ENCODE data around the gene TFRC.
"Not testable (repeated sequence)": the region's sequence is repeated elsewhere in the genome, so short reads cannot be mapped to it uniquely, and the experiment has no call there.

Gene TFRC

DNA sequence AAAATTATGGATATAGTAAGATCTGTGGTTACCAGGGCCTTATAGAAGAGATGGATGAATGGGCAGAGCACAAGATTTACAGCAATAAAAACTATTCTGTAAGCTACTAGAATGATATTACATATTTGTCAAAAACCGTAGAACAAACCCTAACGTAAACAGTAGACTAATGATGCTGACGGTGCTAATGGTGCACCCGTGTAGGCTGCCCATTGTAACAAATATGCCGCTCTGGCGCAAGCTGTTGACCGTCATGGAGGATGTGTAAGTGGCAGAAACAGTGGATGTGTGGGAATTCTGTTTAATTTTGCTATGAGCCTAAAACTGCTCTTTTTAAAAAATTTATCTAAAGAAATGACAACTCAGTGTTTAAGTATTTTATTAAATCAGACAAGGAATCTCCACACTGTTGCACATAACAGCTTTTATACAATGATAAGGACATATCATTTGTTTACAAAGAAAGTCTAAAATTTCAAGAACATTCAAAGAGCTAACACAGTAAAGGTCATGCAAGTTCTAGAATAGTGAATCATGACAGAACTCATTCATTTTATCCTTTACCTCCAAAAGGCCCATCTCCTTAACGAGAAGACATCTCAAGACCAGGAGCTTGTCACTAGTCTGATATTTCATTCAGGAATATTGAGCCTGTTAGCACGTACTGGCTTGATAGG, 32.8 kb downstream of the TFRC start:
- no peak for DNase-seq

GRCh38 chr3:196047391-196048030, 34.4 kb downstream of the TFRC start:
- DNase-seq, result no peak

DNA sequence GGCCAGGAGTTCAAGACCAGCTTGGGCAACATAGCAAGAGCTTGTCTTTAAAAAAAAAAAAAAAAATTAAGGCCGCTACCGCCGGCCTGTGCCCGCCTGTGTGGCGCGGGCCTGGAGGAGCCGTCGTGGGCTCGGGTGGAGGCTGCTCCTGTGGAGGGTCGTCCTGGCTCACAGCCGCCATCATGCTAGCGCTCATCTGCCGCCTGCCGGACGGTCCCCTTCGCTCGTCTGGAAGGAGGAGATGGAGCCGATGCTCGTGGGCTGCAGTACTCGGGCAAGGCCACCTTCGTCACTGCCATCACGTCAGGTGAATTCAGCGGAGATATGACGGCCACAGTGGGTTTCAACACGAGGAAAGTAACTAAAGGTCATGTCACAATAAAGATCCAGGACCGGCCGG, 37.4 kb downstream of the TFRC start:
- DNase-seq, result no peak

DNA sequence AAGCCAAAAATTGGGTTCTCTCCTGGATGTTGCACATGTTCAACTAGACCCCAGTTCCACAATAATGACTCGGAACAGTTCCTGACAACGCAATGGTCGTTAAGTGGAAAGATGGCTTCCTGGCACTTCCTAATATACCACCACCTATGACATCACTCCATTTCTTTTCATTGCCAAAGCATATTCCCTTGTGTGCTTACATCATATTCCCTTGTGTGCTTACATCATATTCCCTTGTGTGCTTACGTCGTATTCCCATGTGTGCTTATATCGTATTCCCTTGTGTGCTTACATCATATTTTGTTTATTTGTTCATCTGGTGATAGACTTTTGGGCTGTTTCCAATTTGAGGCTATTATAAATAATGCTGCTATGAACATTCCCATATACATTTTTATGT, 39.2 kb downstream of the TFRC start:
- DNase-seq, result no peak

- DNase-seq, result no peak
Measured at GRCh38 chr3:196039359-196039758, 42.5 kb downstream of the TFRC start.

GRCh38 chr3:196026059-196026458, 55.8 kb downstream of the TFRC start:
- DNase-seq, result not testable (repeated sequence)

DNA sequence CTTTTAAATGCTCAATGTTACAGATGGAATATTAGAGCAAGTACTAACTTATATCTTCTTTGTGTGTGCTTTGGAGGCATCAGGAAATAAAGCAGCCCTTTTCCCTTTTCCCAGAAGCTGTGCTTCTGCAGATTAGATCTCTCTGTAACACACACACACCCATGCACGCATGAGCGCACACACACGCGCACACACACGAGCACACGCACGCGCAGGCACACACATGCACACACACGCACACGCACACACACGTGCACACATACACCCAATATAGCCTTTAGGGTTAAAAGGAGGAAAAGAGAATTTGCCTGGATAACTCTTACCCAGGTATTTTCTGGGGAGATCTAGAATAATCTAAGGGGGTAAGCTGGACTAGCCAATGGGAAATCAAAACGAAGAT, 56.9 kb downstream of the TFRC start:
- no peak for DNase-seq

- DNase-seq, result no peak
Measured at GRCh38 chr3:196023947-196024346, 57.9 kb downstream of the TFRC start.

- not testable (repeated sequence) for DNase-seq
Measured at GRCh38 chr3:196022499-196022878, 59.4 kb downstream of the TFRC start.

GRCh38 chr3:196020373-196020772, 61.5 kb downstream of the TFRC start:
- DNase-seq, result no peak

- not testable (repeated sequence) for DNase-seq
Measured at GRCh38 chr3:196019576-196019975, 62.3 kb downstream of the TFRC start.

GRCh38 chr3:196018159-196018558, 63.7 kb downstream of the TFRC start:
- not testable (repeated sequence) for DNase-seq

DNA sequence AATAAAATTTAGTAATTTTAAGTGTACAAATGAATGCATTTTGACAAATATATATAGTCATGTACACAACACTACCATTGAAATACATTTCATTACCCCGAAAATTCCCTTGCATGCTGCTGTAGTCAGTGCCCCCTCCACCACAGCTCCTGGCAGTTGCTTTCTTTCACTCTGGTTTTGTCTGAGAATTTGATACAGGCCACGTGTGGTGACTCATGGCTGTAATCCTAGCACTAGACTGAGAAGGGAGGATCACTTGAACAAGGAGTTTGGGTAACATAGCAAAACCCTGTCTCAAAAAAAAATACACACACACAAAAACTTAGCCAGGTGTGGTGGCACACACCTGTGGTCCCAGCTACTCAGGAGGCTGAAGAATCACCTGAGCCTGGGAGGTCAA, 65.4 kb downstream of the TFRC start:
- peak; percentile 61 for DNase-seq

DNA sequence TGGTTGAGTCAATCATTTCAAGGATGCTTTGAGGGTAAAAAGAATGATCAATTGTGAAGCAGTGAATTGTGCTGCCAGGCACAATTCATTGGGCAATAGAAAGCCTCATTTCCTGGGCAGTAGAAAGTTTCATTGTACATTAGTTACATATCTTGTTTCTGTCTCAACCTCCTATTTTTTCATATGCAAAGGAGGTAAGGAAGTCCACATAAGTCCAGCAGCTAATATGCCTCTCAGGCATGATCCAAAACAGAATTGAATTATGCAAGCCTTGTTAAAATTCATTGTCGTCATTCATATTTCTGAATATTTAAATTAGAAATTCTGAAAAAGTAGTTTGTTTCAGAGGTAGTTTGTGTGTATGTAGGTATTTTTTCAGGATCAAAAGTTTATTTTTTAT, 65.8 kb downstream of the TFRC start:
- DNase-seq, result no peak

GRCh38 chr3:196013587-196014487, 68.1 kb downstream of the TFRC start:
- DNase-seq, result no peak

GRCh38 chr3:196012941-196013476, 68.9 kb downstream of the TFRC start:
- DNase-seq, result no peak

DNA sequence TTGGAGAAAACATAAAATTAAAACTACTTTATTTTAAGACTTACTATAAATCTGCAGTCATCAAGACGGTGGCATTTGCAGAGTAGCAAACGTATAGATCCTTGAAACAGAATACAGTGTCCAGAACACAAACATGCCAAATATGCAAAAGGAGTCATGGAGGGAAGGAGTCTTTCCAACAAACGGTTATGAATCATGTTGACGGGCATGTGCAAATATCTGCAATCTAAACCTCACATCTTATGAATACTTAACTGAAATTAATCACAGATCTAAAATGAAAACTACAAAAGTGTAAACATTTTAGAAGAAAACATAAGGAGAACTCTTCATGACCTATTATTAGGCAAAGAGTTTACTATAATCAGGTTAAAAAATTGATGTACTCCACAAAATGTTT, 69.4 kb downstream of the TFRC start:
- peak; percentile 12 for DNase-seq

- no peak for DNase-seq
Measured at GRCh38 chr3:196009456-196009855, 72.4 kb downstream of the TFRC start.

DNA sequence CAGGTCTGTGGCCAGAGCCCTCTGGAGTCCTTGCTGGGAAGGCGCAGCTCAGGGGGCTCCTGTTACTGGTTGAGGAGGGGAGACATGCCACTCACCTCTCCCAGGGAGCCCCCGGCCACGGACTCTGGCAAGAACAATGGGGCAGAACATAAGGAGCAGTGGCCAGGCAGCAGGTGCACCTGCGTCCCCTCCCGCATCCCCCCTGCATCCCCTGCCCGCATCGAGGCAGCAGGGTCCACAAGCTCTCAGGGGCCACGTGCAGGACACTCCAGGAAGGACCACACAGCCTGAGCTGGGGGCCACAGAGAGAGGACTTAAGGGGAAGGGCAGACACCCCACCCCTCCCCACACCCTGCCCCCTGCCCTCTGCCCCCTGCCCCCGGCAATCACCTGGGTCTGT, 73.0 kb downstream of the TFRC start:
- no peak for DNase-seq

GRCh38 chr3:196008387-196008786, 73.5 kb downstream of the TFRC start:
- no peak for DNase-seq

- no peak for DNase-seq
Measured at GRCh38 chr3:196007744-196008335, 74.0 kb downstream of the TFRC start.

- not testable (repeated sequence) for DNase-seq
Measured at GRCh38 chr3:196005338-196005737, 76.6 kb downstream of the TFRC start.

All from fibroblast of skin of abdomen (primary cell).